GM21528 (cell line): ENCODE results near the gene DNAJB8.

ENCODE experiments used
- ATAC-seq: cut with Tn5 transposase; IDR thresholded peaks from one replicate; pipeline ENCODE4 v1.9.1; 2021; ENCODE audit warnings: mild to moderate bottlenecking, moderate library complexity; ENCODE audit not compliant: unreplicated experiment, low FRiP score

Gene DNAJB8

GRCh38 chr3:128466840-128467541, at the start of gene DNAJB8:
TSS of gene DNAJB8 (minus strand) at chr3:128466890. CDS start at chr3:128463245, 3,645 bp downstream.
- ATAC-seq = no peak

DNA sequence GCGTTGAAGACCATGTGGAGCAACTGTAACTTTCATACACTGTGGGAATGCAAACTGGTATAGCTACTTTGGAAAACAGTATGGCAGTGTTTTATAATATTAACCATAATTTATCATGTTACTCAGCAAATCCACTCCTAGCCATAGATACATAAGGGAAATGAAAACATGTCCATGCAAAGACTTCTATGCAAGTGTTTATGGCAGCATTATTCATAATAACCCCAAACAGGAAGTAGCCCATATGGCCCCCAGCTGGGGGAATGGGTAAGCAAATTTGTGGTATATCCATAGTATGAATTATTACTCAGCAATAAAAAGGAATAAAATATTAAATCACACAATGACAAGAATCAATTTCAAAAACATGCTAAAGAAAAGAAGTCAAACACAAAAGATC, 49.3 kb upstream of the DNAJB8 start:
- ATAC-seq = no peak

DNA sequence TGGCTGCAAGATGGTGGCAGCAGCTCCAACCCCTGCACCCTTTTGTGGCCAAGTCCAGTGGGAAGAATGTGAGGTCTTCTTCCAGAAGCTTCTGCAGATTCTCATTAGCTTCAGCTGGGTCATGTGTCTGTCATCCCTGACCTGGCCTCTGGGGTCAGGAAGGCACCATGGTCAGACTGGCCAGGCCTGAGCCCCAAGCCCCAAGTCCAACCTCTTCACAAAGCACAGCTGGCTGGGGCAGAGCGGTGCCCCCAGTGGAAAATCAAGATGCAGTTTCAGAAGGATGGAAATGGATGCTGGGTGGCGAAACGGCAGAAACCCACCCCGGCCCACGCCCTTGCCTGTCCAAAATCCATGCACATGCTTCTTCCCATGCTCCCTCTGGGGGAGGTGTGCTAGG, 42.2 kb upstream of the DNAJB8 start:
- ATAC-seq = no peak

DNA sequence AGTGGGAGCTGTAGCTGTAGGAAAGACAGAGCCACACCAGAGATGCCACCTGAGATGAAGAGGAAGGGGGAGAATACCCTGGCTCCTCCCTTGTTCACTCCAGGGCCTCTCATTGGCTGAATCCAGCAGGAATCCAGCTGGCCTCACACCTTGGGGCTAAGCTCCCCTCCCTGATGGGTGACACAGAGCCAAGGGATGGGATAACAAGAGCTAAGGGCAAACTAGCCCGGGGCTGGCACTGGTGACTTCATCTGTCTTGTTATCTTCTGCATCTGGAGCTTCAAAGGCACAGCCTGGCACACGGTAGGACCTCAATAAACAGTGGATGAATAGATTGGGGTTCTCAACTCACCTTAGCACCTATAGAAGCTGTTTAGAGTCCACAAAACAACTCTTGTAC, 40.1 kb upstream of the DNAJB8 start:
- no peak for ATAC-seq

GRCh38 chr3:128505771-128506170, 39.1 kb upstream of the DNAJB8 start:
- ATAC-seq = no peak

DNA sequence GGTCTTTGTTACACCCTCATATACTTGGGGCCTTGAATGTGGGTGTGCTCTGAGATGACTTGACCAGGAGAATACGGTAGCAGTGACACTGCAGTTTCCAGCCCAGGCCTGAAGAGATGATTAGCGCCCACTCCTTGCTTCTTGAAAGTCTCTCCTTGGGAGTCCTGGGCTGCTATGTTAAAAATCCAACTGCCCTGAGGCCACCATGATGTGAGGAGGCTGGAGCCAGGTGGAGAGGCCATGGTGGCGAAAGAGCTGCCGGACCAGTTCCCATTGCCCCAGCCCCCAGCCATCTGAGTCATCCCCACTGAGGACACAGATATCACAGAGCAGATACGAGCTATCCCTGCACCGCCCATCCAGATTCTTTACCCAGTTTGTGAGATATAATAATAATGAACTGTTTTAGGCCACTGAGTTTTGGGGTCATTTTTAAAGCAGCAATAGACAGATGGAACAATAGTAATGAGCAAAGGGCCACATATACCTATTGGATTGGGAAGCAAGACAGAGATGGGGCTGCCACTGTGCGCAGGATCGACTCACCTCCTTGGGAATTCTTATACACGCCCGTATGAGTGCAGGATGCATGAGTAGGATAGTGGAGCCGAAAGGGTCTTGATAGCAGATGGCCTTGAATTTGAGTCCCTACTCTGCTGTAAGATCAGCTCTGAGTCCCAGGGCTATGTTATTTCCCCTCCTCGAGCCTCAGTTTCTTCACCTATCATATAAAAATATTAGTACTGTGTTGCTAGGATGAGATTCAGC, 38.5 kb upstream of the DNAJB8 start:
- ATAC-seq = no peak

GRCh38 chr3:128504533-128504915, 37.8 kb upstream of the DNAJB8 start:
- no peak for ATAC-seq

- no peak for ATAC-seq
Observed at GRCh38 chr3:128503751-128504532, 37.3 kb upstream of the DNAJB8 start.

- no peak for ATAC-seq
Observed at GRCh38 chr3:128503164-128503651, 36.5 kb upstream of the DNAJB8 start.

DNA sequence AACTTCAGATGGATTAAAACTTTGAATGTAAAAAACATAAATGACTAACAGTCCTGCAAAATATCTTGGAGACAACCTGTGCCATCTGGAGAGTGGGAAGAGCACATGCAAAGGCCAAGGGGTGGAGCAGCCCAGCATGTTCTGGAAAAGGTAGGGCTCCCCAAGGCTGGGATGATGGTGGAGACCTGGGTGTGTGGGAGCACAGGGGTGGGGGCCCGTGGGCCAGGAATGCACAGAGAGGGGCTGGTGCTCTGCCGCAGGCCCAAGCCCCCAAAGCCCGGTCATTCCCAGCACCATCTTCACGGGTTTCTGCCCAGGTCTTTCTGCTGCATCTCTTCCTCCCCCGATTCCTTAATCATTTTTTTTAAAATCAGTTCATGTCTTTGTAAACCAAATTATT, 36.0 kb upstream of the DNAJB8 start:
- no peak for ATAC-seq

GRCh38 chr3:128501431-128501830, 34.7 kb upstream of the DNAJB8 start:
- no peak for ATAC-seq

DNA sequence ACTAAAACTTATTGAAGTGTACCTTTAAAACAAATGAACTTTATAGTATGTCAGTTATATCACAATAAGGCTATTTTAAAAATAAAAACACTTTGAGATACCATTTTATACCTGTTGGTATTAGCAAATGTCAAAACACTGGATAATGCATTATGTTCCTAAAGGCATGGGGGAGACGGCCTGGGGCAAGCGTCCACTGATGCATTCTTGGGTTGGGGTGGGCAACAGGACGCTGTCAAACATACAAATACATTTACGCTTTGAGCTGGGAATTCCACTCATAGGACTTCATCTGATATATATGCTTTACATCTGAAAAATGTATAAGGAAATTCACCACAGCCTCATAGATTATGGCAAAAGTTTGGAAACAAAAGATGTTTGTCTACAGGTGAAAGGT, 33.9 kb upstream of the DNAJB8 start:
- no peak for ATAC-seq

- ATAC-seq = no peak
Observed at GRCh38 chr3:128499724-128500275, 33.1 kb upstream of the DNAJB8 start.

DNA sequence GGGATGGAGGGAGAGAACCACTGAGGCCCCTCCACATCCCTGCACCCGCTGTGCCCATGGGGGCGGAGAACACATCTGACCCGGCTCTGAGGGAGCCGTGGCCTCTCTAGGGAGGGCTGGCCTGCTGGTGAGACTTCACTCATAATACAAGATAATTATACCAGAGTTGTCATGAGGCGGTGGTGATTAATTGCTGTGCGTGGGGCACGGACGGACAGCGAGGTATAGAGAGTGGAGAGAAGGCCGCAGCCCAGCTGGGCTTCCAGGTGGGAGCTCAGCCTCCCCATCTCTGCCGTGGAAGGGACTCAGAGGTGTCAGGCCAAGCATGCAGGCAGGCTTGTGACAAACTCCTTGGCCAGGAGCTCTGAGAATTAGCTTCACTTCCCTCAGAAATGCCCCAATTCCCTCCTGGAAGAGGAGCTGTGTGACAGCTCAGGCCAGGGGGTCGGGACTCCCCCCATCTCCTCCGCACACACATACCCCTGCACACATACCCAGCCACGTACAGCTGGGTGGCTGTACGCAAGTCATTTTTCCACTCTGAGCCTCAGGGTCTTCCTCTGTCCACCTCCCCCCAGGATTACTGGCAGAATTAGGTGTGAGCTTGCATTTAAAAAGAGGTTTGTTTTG, 32.3 kb upstream of the DNAJB8 start:
- ATAC-seq = no peak

DNA sequence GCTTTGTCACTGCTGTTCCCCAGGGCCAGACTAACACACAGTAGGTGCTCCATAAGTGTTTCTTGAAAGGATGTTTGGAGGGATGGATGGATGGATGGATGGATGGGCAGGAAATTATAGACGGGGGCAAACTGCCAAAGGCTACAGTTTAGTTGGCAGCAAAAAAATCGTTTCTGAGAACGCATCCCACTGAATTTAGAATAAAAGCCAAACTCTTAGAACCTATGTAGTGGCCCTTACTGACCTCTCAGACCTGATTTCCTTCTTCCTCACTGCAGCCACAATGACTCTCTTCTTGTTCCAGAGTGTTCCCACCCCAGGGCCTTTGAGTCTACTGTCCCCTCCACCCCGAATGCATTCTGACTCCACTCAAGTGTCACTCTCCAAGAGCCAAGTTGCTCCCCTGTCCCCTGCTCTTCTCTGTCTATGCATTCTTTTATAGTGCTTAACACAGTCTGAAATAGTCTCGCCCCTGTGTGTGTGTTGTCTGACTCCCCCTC, 31.5 kb upstream of the DNAJB8 start:
- ATAC-seq = no peak

DNA sequence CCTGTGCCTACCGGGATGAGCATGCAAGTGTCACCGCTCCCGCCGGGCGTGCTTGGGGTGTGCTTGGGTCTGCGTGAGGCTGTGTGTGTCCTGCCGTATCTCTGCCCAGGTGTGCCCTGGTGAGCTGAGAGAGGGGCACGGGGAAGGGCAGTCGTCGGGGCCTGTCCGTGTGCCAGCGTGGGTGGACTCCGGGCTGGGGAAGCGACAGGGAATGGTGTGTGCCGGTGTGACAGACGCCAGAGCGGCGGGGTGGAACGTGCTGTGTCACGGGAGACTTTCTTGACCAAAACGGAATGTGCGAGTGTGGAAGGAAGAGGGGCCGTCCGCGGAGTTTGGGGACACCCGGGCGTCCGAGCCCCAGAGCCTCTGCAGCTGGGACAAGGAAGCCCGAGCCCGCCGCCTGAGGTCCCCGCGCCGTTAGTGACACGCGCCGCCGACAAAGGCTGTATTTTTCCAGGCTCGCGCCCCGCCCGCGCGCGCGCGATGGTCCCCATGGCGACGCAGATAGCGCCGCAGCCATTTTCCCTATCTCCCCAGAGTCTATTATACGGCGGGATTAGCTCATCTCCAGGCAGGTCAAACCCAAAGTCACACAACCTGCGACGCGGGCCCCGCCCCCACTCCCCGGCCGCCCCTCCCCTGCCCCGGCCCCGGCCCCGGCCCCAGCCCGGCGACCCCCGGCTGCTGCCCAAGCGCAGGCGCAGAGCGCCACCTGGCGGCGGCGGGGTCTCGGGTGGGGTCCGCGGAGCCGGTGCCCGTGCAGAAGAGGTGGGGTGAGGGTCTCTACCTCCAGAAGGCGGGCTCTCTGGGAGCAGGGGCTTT, 30.8 kb upstream of the DNAJB8 start:
- ATAC-seq = no peak

DNA sequence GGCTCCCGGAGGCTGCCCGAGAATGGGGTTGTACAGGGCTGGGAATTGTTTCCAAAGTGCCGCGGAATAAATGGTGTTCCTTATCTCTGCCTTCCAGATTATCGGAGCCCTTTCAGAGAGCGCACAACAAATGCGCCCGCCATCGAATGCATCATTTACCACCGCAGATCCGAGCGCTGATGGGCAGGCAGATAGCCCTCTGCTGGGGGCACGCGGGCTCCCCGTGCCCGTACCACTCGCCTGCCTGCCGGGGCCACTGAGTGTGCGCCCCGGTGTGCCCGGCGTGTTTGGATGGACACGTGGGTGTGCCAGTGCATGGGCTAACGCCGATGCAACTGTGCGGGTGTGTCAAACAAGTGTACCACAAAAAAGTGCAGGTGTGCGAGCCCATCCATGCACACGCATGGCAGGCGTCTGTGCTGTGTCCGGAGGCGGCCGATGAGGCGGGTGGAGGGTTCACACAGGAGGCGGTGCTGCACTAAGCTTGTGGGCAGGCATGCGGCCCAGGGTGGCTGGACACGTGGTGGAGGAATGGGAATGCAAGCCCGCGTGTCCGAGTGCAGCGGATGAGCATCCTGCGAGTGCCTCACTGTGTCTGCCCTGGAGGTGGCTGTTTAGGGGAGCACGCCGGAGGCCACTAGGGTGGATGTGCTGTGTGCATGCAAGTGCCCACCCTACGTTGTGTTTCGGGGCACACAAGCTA, 30.1 kb upstream of the DNAJB8 start:
- ATAC-seq = no peak

GRCh38 chr3:128496019-128496601, 29.4 kb upstream of the DNAJB8 start:
- no peak for ATAC-seq
